Activated CD8-positive, alpha-beta memory T cell treated with anti-CD3 and anti-CD28 coated beads for 48 hours (primary cell): Measurements from ENCODE around the gene ATRAID.
"Not testable (repeated sequence)": the region's sequence is repeated elsewhere in the genome, so short reads cannot be mapped to it uniquely, and the experiment has no call there.

Source experiments
- DNase-seq, 3 experiments: peaks; one replicate each; pipeline ENCODE4 v3.0.0-alpha.2; 2020; ENCODE audit warnings: low read depth in 2 of 3, low spot score in 2 of 3

ATRAID gene

DNA sequence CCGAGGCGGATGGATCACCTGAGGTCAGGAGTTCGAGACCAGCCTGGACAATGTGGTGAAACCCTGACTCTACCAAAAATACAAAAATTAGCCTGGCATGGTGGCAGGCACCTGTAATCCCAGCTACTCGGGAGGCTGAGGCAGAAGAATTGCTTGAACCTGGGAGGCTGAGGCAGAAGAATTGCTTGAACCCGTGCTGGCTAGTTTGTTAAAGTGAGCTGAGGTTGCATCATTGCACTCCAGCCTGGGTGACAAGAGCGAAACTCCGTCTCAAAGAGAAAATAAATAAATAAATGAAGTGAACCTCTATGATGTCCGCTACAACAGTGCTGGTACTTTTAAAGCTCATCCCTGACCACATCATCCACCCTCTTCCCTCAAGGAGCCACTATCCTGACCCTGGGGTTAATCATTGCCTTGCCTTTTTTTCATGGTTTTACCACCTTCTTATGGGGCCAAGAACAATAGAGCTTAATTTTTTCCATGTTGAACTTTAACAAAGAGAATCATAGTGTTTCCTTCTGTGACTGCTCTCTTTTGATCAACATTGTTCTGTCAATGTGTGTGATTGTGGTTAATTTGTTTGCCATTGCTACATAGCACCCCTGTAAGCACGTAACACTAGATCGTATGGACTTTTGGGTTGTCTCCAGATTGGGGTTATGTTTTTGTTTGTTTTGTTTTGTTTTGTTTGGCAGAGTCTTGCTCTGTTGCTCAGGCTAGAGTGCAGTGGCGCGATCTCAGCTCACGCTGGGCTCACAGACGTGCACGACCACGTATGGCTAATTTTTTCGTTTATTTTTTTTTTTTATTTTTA is 17.1 kb upstream of the ATRAID start:
- no peak for DNase-seq

DNA sequence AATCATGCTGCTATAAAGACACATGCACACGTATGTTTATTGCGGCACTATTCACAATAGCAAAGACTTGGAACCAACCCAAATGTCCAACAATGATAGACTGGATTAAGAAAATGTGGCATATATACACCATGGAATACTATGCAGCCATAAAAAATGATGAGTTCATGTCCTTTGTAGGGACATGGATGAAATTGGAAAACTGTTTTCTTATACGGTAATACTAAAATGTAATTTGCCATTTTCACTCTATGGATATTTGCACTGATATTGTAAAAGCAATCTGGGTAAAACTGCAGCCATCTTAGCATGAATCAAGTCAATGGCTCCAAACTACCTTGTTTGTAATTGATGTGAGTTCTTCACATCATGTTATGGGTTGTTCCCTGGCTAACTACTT is 16.0 kb upstream of the ATRAID start:
- DNase-seq: not testable (repeated sequence)

DNA sequence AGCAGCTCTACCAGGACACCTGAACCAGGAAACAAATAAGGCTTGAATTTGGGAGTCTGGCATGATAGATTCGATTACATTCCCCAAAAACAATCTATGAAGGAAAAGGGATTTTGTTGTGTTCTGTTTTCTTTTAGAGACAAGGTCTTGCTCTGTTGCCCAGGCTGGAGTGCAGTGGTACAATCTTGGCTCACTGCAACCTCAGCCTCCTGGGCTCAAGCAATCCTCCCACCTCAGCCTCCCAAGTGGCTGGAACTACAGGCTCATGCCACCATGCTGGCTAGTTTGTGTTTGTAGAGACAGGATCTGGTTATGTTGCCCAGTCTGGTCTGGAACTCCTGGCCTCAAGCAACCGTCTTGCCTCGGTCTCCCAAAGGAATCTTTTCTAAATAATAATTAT is 13.8 kb upstream of the ATRAID start:
- not testable (repeated sequence) for DNase-seq

DNA sequence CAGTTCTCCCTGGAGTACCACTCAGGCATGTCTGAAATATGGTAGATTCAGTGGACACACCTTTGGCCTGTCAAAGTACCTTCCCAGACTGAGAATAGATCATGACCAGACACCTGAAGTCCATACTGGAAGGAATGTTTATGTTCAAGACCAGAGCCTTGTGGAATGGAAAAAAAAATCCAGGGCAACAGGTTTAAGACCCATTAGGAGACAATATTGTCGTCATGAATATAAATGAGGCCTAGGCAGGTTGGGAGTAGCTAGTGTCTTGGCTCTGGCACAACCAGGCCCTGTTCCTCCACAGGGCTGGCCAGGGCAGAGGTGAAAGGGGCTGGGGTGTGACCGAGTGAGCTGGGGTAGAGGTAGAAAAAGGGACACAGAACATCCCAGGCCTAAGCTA is 13.2 kb upstream of the ATRAID start:
- no peak for DNase-seq

DNA sequence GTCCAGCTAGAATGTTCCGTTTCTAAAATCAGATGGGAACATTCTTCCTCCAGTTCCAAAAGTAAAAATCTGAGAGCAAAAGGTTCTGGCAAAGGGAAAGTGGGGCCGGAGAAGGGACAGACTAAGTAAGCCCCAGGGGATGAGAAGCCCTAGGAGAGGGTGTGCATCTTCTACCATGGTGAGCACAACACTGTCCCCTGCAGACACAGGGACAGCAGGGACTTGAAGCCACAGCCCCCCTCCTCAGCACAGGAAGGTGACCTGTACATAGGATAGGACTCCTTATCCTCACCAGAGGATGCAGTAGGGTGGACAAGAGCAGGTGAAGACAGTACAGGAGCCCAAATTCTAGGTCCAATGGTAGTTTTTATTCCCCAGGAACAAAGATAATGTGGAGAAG is 12.6 kb upstream of the ATRAID start:
- DNase-seq: no peak

DNA sequence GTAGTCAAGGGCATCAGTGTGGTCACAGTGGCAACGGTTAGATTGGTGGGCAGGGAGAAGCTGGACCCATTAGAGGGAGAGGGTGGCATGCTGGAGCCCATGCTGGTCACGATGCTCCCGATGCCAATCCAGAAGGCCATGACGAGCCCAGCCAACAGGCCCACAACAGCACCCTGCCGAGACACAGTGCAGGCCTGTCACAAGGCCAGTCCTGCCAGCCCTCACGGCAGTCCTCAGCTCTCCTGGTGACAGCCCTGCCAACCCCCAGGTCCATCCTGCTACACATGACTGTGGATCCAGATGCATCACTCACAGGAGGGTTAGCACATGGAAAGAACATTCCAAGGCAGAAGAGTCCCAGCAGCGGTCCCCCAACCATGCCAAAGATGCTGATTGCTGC is 10.2 kb upstream of the ATRAID start:
- no peak for DNase-seq

DNA sequence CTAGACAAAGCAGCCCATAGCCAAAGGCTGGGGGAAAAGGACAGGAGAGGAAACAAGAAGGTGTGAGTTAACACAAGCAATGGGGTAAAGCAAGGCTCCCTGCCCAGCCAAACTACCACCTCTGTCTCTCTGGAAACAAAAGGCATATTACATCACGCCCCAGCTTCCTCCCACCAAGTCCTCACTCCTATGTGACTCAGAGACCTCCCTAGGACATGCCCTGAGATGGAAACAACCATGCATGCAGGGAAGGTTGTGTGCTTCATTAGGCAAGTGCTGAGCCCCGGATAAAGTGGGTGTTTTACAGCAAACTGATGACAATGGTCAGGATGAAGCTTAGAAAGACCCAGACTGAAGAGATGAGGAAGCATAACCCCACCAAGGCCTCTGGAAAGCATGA is 9.0 kb upstream of the ATRAID start:
- DNase-seq: no peak

DNA sequence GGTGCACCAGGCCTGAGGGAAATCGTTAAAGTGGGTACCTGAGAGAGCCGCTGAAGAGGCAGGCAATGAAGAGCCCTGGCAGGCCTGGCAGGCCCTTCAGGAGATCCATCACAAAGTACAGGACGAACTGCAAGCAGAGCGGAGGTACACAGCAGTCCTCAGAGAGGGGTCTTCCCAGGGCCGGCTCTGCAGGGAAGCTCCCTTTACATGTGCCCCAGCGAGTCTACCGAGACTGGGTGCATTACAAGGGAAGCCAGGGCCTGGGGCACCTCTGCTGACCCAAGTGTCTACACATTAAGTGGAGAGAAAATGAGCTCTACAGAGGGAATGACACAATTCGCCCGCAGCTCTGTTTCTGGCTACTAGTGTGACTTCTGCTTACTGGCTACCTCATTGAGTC is 8.1 kb upstream of the ATRAID start:
- DNase-seq: no peak

DNA sequence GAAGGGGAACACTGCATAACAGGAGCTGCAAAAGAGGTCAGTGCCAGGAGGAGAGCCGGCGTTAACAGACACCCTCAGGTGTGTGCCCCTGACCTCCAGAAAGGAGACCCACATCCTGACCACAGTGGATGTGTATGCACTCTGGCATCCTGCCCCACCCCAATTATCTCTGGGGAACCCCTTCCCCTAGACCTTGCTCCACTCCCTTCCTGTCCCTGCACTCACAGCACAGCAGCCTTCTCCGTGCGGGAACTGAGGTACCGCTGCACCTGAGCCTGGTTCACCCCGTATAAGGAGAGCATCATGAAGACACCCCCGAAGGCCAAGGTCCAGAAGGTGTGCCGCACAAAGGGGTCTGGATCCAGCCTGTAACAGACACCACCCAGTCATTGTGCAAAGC is 7.3 kb upstream of the ATRAID start:
- no peak for DNase-seq

DNA sequence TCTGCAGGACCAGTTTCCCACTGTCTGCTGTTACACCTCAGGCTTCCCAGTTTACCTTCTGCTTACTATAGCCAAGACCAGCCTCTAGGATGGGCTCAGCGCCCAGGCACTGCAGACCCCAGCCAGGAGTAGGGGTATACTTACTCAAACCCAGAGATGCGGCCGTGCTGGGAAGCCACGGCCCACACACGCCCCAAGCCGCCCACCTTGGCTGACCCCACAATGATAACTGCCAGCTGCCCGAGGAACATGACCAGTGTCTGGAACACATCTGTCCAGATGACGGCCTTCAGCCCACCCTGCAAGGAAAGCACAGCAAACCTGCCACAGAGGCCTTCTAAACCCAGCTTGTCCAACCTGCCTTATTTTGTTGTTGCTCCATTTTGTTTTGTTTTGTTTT is 6.6 kb upstream of the ATRAID start:
- no peak for DNase-seq

DNA sequence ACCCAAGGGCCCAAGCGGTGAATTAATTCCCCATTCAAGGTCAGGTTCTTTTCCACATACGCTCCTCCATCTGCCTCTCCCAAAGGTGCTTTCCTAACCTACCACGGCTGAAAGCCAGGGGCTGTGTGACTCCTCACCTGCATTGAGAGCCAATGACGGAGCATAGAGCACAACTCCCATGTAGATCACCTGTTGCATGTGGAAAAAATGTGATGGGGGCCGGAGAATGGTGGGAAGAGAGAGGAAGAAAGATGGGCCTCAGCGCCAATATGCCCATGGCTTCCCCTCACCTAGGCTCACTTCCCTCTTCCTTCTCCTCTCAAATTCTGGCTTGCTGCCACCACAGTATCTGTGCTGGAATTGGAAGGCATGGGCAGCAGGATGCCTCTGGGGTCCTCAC is 5.5 kb upstream of the ATRAID start:
- no peak for DNase-seq

DNA sequence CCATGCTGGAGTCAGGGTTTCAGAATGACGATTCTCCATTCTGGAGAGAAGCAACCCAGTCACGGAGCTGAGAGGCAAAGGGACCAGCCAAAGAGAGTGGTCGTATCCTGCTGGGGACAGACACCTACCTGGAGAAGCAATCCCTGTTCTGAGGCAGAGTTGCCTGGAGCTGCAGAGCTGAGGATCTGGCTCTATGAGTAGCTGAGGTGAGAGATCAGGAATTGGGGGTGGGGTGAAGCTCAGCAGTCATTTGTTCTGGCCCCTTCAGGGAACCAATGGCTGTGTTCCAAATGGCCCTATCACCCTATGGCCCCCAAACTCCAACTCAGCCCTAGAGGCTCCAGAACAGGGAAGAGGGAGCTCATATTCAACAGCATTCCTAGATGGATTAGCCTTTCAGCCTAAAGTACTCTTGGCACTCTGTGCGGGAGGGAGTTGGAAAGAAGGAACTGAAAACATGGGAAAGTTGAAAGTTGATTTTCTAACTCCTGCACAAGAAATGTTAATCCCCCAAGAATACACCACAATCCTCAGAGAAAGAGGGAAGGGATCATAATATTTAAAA is 3.3 kb upstream of the ATRAID start:
- DNase-seq: no peak

DNA sequence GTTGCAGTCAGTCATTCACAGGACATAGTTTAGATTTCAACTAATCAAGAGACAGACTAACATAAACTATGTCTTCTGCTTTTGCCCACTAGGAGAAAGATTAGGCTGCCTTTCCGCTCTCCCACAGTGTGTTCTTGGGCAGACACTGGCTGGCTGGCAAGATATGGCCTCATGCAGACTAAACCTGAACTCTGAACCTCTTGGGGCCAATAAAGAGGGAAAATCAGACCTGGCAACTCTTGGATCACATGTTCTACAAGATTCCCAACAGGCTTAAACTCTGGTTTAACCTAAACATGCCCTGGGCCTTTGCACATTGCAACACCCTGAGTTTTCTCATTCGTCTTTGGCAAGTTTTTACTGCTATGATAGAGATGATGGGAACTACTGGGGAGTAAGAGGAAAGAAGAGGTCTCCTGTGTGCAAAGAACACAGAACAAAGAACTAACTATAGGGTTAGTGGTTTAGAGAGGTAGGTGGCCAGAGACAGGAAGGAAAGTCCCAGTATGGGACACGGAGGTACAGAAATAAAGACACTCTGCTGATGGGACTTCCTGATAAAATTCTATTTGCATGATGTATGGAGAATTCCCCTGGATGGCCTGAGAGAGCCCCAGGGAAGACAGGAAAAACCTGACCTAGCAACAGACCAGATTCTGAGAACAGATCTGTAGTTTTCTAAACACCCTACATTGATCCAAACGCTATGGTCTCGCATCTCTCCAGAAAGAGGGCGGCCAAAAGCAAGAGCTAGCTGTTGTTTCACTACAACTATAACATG is 2.0 kb upstream of the ATRAID start:
- no peak for DNase-seq

DNA sequence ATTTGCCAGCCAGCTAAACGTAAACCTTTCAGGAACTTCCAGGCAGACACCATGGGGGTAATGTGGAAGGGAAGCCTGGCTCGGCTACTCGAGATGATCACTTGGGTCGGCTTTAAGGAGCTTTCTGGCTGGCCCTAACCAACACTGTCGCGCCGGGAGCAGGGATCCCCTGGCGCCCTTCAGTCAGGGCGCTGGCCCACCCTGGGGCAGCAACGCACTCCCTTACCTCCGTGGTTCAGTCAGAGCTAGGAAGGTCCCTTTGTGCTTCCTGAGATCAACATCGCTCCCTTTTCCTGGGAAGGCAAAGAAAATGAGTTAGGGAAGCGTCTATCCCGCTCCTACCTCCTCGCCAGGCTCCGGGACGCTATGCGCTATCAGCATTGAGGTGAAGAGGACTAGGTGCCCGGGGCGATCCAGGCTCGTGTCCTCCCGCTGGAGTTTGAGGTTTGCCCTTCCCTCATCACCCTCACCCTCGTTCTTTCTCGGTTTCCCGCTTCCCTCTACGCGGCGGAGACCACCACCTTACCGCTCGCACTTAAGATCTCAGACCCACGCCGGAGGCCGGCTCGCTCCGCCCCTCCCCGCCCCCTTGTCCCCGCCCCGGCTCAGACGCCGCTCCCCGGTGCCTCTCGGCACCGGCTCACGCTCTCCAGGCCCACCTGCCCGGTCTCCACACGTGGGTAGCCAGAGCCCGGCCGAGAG is 449 bp upstream of the ATRAID start:
- no peak for DNase-seq

DNA sequence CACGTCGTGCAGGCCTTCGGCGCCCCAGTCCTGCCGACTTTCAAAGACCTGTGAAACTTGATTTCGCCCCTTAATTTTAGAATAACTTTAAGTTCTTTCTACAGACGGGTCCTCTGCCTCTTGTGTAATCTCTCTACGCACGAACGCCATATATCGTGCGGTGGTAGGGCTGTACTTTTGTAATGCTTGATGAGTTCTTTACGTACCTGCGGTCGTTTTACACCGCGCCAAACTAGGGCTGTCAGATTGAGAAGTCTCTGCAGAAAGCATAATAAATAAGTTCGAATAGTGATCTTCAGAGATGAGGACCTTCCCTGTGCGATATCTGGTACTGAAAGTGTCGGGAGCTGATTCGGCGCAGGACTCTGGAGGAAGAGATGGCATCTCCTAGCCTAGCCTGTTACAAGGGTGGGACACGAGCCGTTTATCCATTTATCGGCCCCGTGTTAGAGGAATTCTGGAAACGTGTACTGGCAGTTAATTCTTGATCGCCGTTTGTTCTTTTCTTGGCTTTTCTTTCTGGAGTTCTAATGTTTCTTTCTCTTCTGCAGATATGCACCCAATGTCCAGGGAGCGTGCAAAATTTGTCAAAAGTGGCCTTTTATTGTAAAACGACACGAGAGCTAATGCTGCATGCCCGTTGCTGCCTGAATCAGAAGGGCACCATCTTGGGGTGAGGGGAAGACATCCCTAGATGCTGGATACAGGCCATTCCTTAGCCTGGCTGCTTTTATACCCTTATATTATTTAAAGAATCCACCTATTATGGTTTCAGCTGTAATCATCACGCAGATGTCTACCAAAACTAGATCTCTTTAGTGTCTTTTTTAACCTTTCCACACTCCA is 1.0 kb downstream of the ATRAID start:
- DNase-seq: no peak

DNA sequence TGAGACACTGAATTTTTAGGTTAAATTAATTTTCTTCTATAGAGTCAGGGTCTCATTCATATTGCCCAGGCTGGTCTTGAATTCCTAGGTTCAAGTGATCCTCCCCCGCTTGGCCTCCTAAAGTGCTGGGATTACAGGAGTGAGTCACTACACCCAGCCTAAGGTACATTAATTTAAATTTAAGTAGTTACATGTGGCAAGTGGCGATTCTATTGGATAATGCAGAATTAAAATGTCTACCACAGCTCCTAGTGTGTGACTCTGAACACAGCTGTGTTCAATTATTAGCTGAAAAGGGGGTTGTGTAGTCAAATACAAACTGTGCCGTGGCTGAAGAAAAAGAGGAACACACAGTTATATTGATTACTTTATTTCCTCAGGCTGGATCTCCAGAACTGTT is 3.1 kb downstream of the ATRAID start:
- no peak for DNase-seq

DNA sequence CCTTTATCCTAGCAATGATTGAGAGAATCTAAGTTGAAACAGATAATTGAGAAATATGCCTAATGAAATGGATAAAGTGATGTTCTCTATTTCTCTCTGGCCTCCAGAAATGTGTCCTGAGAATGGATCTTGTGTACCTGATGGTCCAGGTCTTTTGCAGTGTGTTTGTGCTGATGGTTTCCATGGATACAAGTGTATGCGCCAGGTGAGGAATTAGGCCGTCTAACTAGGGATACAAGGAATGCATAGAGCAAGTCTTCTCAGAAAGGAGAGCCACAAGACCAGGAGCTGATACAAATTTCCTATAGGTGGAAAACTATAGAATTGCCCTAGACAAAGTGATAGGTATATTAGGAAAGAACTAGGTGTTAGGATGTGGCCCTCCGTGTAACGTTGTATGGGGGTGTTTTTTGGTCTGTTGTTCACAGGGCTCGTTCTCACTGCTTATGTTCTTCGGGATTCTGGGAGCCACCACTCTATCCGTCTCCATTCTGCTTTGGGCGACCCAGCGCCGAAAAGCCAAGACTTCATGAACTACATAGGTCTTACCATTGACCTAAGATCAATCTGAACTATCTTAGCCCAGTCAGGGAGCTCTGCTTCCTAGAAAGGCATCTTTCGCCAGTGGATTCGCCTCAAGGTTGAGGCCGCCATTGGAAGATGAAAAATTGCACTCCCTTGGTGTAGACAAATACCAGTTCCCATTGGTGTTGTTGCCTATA is 4.7 kb downstream of the ATRAID start:
- DNase-seq: no peak

DNA sequence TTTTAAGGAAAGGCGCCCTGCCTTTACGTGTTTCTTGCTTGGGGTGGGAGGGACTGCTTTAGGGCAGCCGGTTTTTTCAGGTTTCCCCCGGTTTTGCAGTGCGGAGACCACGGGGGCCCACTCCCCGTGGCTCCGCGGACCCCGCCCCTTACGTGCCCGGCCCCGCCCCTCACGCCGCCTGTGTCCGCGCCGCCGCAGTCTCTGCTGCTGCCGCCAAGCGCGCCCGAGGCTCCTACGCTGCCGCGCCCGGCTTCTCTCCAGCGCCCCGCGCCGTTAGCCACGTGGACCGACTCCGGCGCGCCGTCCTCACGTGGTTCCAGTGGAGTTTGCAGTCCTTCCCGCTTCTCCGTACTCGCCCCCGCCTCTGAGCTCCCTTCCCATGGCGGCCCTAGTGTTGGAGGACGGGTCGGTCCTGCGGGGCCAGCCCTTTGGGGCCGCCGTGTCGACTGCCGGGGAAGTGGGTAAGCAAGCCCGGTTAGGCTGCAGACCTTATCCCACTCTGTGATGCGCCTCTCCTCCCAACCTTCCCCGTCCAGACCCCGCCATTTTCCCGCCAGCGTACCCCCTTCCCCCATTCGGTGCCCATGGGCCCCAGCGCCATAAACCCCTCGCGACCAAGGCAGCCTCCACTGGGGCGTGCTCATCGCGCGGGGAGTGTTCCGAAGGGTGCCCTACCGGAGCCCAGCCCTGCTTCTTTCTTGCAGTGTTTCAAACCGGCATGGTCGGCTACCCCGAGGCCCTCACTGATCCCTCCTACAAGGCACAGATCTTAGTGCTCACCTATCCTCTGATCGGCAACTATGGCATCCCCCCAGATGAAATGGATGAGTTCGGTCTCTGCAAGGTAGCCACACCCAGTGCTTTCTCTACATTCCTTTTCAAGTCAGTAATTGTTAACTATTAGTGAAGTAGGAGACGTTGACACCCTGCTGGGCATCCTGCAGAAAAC is 5.6 kb downstream of the ATRAID start, which contains the start of gene CAD:
TSS of gene CAD (plus strand) at position 197 of the 949 bp plus-strand sequence. CDS start at position 380, 183 bp downstream.
- DNase-seq: peak; percentile 60 to 80 (median 75)

DNA sequence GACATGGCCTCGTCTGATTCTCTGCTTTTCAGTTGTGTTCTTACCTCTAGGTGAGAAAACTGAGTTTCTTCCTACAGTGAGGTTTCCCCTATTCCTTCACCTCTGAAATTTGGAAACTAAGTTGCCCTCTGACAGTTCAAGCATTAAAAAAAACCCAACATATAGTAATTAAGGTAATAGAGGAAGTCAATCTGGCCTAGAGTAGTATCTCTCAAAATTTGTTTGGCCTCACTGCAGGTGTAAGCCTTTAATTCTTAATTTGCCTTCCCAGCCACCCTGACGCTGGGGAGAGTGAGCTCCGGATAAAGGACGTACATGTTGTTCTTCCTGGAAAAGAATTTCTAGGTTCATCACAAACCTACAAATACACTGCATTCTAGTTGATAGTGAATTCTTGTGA is 6.8 kb downstream of the ATRAID start:
- DNase-seq: no peak
